HG03045 (cell line): ENCODE data around the gene ARHGAP12.
"Not testable (repeated sequence)": the region's sequence is repeated elsewhere in the genome, so short reads cannot be mapped to it uniquely, and the experiment has no call there.

Source experiments
- ATAC-seq: cut with Tn5 transposase; IDR thresholded peaks from one replicate; pipeline ENCODE4 v1.9.1; 2021; ENCODE audit warnings: mild to moderate bottlenecking, moderate library complexity; ENCODE audit not compliant: unreplicated experiment

ARHGAP12 gene

GRCh38 chr10:31927565-31927883, 1.1 kb downstream of the ARHGAP12 start:
- no peak for ATAC-seq

DNA sequence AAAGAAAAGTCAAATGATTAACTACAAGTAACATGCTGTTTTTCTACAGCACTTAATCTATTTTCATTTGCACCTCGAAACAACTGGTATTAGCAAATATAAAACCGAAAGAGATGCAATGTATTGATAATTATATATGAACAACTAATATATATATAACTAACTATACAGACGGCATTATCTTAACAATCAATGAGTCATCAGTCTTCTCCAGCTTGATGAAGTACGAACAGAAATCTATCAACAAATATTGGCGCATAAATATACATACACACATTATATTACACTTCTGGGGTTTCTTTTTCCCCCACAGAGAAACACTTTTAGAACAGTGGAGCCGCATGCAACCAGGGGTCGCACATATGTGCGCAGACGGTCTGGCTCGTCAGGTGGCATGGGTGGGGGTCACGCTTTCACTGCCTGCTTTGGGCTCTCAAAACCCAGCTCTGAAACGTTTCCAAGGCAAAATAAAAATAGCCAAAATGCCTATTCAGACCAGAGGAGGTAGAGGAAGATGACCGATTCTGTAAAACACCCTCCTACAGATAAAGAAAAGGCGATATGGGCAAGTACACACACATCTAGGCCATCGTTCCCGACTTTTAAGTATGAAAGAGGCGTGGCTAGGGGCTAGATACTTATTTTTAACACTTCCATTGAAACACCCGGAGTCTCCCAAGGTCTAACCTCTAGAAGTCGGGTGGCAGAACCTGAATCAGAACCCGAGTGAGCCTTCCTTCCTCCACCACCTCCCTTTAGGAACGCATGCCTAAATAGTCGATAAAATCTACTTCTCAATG, 1.7 kb downstream of the ARHGAP12 start:
- ATAC-seq = no peak

- ATAC-seq = no peak
These were observed 2.5 kb downstream of the ARHGAP12 start for GRCh38 chr10:31926160-31926559.

DNA sequence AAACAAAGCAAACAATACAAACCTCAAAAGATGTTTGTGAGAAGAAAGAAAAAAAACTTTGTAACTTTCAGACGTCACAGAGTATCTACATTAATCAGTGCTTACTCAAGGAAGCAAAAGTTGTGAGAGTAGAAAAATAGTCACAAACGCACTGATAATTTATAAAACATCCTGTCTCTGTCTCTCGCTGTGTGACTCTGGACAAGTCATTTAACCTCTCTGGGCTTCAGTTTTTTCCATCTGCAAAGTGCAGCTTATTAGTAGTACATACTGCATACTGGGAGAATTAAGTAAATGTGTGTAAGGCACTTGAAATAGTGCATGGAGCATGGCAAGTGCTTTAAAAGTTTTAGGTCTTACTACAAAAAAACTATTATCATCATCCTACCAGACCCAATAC, 3.8 kb downstream of the ARHGAP12 start:
- ATAC-seq = no peak

DNA sequence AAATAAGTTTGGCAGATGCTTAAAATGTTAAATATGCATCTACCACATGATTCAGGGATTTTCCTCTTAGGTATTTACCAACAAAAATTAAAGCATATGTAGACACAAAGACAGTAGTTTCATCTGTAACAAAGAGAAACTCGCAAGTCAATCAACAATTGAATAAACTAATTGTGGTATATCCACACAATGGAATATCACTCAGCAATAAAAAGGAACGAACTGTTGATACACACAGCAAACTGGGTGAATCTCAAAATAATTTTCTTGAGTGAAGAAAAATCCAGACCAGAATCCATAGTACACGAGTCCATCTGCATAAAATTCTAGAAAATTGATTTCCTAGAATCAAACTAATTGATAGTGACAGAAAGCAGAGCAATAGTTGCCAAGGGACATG, 5.2 kb downstream of the ARHGAP12 start:
- ATAC-seq = no peak

DNA sequence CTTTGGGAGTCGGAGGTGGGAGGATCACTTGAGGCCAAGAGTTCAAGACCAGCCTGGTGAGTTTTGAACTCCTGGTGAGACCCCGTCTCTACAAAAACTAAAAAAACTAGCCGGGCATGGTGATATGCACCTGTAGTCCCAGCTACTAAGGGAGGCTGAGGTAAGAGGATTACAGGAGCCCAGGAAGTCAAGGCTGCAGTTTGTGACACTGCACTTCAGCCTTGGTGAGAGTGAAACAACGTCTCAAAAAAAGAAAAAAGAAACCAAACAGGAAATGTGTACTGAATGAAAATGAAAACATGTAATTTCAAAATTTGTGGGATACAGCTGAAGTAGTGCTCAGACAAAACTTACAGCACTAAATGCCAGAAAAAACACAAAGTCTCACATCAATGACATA, 7.6 kb downstream of the ARHGAP12 start:
- peak; percentile 70 for ATAC-seq

GRCh38 chr10:31920538-31920937, 8.1 kb downstream of the ARHGAP12 start:
- peak; percentile 49 for ATAC-seq

GRCh38 chr10:31918671-31919409, 9.8 kb downstream of the ARHGAP12 start:
- ATAC-seq = no peak

DNA sequence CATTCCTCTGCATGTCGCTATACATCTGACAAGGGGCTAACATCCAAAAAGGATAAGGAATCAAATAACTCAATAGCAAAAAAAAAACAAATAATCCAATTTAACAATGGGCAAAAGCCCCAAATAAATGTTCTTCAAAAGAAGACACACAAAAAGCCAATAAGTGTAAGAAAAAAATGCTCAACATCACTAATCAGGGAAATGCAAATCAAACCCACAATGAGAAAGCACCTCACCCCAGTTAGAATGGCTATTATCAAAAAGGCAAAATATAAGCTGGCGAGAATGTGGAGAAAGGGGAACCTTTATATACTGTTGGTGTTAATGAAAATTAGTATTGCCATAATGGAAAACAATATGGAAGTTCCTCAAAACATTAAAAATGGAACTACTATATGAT, 14.3 kb downstream of the ARHGAP12 start:
- no peak for ATAC-seq

- ATAC-seq = no peak
These were observed 15.5 kb downstream of the ARHGAP12 start for GRCh38 chr10:31912898-31913850.

DNA sequence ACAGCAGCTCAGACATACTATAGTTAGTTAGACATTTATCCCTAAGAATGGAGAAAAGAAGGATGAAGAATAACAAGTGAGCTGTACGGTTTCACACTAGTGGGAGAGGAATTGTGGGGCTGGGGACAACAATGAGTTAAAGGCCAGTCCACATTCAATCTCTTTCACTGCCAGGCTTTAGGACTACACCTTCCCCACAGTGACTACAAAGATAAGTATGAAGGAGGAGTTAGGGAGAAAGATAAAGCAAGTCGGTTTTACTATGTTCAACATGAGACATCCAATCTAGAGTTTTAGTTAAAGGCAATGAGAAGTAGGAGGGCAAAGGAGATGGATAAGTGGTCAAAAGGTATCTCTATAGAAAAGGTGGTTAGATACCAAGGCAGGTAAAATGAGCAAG, 16.3 kb downstream of the ARHGAP12 start:
- ATAC-seq = no peak

- no peak for ATAC-seq
These were observed 18.6 kb downstream of the ARHGAP12 start for GRCh38 chr10:31910016-31910415.

DNA sequence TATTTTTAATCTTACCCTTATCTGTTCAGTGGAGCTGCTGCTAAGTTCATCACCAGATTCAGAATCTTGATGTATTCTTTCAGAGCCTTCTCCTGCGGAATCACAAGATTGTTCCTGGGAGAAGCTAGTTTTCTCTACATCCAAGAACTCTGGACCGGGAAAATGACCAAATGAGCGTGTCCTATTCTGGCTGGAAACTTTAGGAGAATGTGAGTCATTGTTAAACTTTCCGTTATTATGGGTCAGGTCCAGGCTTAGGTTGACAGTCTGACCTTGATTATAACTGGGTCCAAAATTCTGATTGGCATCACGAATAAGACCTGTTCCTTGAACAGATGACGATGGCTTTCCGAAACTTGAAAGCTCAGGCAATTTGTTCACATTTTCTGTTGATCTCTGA, 20.5 kb downstream of the ARHGAP12 start:
- no peak for ATAC-seq

DNA sequence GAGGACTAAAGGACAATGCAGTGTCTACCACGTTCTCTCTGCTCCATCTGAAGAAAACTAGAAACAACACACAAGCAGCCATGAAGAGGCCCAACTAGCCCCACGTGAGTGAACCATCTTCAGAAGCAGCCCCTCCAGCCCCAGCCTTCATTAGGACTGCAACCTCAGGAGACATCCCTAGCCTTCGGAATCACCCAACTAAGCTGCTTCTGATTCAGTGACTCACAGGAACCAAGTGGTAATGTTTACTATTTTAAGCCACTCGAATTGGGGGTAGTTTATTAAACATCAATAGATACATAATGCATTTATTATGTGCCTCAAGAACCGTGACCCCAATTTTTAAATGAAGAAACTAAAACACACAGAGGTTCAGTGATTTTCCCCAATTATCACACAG, 22.6 kb downstream of the ARHGAP12 start:
- no peak for ATAC-seq

DNA sequence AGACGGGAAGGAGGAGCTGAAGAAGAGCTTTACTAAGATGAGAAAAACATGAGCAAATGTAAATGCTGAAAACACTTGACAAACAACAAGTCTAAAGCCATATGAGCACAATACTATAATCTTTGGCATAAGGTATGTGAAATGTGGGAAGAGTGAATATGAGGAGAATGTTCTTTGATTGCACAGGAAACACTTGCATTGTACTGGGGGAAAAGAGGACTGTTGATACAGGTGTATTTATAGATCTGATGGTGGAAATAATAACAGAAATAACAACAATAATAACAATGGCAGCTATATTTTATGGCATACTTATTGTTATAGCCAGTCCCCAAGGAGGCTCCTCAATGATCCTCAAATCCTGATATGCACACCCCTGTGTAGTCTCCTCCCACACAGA, 23.0 kb downstream of the ARHGAP12 start:
- no peak for ATAC-seq

GRCh38 chr10:31902625-31903024, 26.0 kb downstream of the ARHGAP12 start:
- no peak for ATAC-seq

- ATAC-seq = no peak
These were observed 31.1 kb downstream of the ARHGAP12 start for GRCh38 chr10:31897506-31897905.

GRCh38 chr10:31896968-31897384, 31.7 kb downstream of the ARHGAP12 start:
- no peak for ATAC-seq

- not testable (repeated sequence) for ATAC-seq
These were observed 32.9 kb downstream of the ARHGAP12 start for GRCh38 chr10:31895722-31896121.

DNA sequence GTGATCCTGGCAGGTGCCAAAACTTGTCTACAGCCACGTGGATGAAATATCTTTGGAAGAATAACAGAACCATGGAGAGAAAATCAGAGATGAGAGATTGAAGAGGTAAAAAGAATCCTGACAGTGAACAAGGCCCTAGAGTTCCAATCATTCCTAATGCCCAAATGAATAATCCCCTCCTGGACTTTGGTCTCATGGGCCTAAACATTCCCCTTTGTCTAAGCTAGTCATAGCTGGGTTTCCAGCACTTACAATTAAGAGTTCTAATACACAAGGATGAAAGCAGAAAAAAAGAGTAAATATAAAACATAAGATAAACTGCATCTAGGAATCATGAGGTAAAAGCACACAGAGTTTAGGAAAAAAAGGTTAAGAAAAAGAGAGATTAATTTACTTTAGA, 40.2 kb downstream of the ARHGAP12 start:
- no peak for ATAC-seq

DNA sequence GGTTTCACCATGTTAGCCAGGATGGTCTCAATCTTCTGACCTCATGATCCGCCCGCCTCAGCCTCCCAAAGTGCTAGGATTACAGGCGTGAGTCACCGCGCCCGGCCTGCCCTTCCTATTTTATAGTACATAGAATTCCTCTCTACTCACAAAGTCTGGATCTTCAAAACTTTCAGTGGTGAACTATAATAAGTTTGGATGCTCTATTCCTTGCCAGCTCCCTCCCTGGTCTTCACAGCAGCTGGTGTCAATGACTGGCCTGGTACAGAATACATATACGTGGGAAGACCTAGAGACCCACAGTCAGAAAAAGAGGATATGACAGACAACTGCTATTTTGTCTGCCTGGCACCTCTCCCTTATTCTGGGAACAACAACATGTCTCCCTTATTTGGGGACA, 40.8 kb downstream of the ARHGAP12 start:
- no peak for ATAC-seq
